ENCODE data around the gene THADA.

GRCh38 chr2:43441195-43441594 is 154.6 kb downstream of the THADA start:
- TF ChIP-seq ZNF384 (IDR thresholded peaks at IDR 0.05) (no peak), FOXA1 (IDR thresholded peaks at IDR 0.05) (no peak), FOXK2 (IDR thresholded peaks at IDR 0.05) (no peak), SP1 (IDR thresholded peaks at IDR 0.05) (no peak), L3MBTL2 (conservative IDR thresholded peaks at IDR 0.05) (no peak)
